Fibroblast of skin of left quadriceps (primary cell): Measurements from ENCODE around the gene SDHB.

Experiments
- DNase-seq, 2 experiments: peaks; one replicate each; pipeline ENCODE4 v3.0.0-alpha.2; 2013; ENCODE audit warnings: low read depth in 2 of 2

SDHB gene

GRCh38 chr1:17012775-17013490 is 40.9 kb downstream of the SDHB start:
- DNase-seq = no peak

GRCh38 chr1:17011439-17012307 is 42.2 kb downstream of the SDHB start, which contains the start of gene ATP13A2:
Gene ATP13A2 (minus strand): TSS chr1:17011928. CDS start chr1:17011738, 190 bp downstream.
- peak; percentile 14 to 25 for DNase-seq

- DNase-seq = no peak
These were observed 42.8 kb downstream of the SDHB start for GRCh38 chr1:17011092-17011438.

GRCh38 chr1:17009706-17010105 is 44.1 kb downstream of the SDHB start:
- no peak for DNase-seq

GRCh38 chr1:17008208-17008855 is 45.5 kb downstream of the SDHB start:
- no peak for DNase-seq

- DNase-seq = no peak
These were observed 46.7 kb downstream of the SDHB start for GRCh38 chr1:17007121-17007520.

GRCh38 chr1:17005365-17005740 is 48.5 kb downstream of the SDHB start:
- no peak for DNase-seq

- no peak for DNase-seq
These were observed 49.1 kb downstream of the SDHB start for GRCh38 chr1:17004466-17005364.

- DNase-seq = no peak
These were observed 51.3 kb downstream of the SDHB start for GRCh38 chr1:17002524-17002902.

- no peak for DNase-seq
These were observed 51.9 kb downstream of the SDHB start for GRCh38 chr1:17001760-17002523.

GRCh38 chr1:16999863-17000262 is 54.0 kb downstream of the SDHB start:
- DNase-seq = no peak

GRCh38 chr1:16998589-16998988 is 55.2 kb downstream of the SDHB start:
- DNase-seq = no peak

- DNase-seq = no peak
These were observed 57.0 kb downstream of the SDHB start for GRCh38 chr1:16996845-16997244.

GRCh38 chr1:16993521-16994038 is 60.3 kb downstream of the SDHB start:
- no peak for DNase-seq

- DNase-seq = no peak
These were observed 61.2 kb downstream of the SDHB start for GRCh38 chr1:16992675-16993074.

GRCh38 chr1:16992102-16992501 is 61.7 kb downstream of the SDHB start:
- no peak for DNase-seq

- no peak for DNase-seq
These were observed 62.3 kb downstream of the SDHB start for GRCh38 chr1:16991571-16991970.

GRCh38 chr1:16989676-16990391 is 64.0 kb downstream of the SDHB start:
- DNase-seq = no peak

GRCh38 chr1:16988210-16988609 is 65.6 kb downstream of the SDHB start:
- DNase-seq = no peak

- no peak for DNase-seq
These were observed 66.9 kb downstream of the SDHB start for GRCh38 chr1:16986962-16987361.
